Superior temporal gyrus (tissue), 1 donor: ENCODE data around the gene HES1.

Experiments used
- DNase-seq: peaks from one replicate; pipeline ENCODE4 v3.0.0-alpha.2; 2016; ENCODE audit errors: extremely low spot score

HES1 gene

DNA sequence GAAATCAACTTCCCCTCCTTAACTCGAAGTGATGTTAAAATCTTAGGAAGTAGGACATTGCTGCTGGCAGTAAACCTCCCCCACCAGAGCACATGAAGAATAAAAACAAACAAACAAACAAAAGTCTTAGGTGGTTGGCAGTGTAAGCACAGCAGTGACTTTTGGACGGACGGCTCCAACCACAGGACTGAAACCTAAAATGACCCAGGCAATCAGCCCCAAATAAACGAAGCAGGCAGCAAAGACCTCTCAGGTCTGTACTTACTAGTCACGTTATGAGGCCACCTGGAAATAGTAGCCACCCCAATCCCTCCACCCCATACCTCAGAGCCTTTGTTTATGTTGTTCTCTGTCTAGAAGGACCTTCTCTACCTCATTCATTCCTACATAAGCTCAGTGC is 33.5 kb upstream of the HES1 start:
- DNase-seq: no peak

DNA sequence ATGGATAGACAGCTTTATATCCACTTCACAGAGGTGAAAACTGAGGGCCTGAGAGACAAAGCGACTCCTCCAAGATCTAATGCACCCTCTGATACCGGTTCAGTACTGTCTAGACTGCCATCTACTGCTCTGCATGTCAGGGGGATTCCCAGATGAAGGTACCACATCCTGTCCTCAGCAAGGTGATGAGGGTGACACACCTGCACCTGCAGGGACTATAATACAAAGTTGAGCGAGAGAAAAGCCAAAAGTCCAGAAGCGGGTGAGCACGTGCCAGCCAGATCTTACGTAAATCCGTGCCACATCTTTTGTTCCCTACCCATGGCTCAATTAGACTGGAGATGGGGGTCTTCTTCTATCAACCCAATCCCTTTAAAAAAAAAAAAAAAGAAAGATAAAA is 32.4 kb upstream of the HES1 start:
- DNase-seq: no peak

DNA sequence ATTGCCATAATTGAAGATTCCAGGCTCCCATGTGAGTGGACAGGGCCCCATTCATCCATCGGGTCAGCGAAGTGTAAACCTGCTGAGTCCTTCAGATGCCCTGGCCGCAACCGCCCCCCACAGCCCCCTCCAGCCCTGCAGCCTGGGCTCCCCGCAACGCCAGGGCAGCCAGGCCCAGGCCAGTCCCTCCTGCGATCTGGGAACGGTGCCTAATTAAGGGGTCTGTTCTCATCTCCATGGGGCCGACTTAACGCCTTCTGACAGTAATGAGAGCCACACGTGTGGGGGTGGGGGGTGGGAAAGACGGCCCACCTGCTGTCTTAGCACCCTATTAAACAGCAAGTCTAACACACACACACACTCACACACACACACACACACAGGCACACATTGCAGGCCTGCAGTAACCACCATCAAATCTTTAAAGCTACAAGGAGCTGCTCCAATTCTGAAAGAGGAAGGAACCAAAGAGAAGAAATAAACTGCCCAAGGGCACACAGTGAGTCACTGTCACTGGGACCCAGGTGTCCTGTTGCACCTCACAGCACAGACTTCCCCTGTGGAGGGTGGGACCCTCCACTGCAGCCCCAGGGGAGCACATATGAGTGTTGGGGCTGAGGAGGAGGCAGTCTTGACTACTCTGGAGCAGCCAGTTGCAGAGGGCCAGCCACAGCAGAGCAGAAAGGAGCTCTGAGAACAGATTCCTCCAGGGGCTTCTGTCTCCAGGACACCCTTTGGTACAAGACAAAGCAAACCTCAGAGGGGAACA is 31.8 kb upstream of the HES1 start:
- DNase-seq: no peak

DNA sequence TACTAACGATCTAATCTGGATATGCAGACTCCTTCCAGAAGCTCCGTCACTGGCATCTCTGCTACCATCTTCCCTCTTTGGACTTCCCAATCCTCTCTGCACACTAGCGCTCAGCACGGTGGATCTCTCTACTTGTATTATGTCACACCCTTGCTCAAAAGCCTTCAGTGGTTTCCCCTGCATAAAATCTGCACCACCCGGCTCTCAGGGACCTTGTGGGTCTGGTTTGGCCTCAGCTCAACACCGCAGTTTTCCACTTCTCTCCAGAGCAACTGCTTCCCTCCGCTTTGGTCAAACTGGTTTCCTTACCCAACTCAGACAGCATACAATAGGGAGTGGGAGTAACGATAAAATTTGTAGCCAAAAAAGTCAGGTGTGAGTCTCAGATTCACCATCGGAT is 30.7 kb upstream of the HES1 start:
- no peak for DNase-seq

DNA sequence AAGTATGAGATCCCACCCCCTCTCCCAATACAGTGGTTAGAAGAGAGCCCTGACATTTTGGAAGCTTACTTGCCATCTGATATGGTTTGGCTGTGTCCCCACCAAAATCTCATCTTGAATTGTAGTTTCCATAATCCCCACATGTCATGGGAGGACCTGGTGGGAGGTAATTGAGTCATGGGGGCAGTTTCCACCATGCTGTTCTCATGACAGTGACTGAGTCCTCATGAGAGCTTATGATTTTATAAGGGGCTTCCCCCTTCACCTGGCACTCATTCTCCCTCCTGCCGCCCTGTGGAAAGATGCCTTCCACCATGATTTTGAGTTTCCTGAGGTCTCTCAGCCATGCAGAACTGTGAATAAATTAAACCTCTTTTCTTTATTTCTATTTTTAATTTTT is 28.8 kb upstream of the HES1 start:
- no peak for DNase-seq

DNA sequence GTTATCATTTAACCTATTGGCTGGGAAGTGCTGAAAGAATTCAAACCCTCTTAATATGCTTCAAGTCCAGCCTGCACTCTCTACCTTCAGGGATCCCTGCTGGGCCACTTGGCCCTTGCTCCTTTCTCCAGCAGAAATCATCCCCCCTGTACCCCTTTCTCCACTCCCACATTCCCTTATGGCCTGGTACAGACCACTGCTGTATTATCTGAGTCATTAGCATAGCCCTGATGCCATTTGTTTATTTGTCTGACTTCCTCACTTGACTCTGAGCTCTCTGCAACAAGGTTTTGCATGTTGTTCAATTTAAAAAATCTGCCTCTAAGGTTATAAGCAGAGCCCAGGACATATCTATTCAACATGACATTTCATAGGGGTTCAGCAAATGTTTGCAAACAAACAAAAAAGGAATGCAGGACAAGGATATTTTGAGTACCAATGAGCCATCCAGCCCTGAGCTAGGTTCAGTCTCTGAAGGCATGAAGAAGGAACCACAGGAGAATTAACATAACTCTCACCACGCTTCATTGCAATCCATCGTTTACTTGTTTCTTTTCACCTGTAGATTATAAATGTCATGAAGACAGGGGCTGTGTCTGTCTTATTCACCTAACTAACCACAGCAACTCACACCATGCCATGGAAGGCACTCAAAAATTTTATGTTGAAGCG is 26.6 kb upstream of the HES1 start:
- DNase-seq: no peak

DNA sequence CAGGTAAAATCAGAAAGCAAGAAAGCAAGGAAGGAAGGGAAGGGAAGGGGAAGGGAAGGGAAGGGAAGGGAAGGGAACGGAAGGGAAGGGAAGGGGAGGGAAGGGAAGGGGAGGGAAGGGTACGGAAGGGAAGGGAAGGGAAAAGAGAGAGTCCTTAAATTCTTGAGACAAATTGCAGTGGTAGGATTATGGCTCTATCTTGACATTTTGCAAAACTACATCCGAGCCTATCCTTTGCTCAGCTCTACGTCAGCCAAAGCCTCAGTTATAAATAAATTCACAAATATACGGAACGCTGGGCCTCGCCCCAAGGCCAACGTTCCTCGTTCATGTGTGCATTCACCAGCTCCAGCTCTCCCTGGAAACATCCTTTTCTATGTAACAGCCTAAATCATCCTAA is 25.5 kb upstream of the HES1 start:
- DNase-seq: no peak

DNA sequence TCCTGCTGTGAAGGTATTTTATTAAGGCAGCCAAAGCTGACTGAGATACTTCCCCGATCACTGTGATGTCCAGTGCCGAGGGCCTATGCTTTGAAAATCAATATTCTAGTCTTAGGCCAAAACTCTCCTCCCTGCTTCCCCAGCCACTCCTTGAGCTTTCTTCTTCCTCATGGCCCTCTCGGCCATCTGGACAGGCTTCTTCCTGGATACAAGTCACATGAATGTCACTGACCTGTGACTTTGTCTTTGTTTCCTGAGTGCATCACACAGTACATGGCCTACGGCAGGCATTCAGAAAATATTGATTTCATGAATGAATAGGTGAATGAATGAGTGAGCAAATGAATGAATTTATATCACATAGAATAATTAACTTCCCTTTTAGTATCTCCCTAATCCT is 24.6 kb upstream of the HES1 start:
- no peak for DNase-seq

DNA sequence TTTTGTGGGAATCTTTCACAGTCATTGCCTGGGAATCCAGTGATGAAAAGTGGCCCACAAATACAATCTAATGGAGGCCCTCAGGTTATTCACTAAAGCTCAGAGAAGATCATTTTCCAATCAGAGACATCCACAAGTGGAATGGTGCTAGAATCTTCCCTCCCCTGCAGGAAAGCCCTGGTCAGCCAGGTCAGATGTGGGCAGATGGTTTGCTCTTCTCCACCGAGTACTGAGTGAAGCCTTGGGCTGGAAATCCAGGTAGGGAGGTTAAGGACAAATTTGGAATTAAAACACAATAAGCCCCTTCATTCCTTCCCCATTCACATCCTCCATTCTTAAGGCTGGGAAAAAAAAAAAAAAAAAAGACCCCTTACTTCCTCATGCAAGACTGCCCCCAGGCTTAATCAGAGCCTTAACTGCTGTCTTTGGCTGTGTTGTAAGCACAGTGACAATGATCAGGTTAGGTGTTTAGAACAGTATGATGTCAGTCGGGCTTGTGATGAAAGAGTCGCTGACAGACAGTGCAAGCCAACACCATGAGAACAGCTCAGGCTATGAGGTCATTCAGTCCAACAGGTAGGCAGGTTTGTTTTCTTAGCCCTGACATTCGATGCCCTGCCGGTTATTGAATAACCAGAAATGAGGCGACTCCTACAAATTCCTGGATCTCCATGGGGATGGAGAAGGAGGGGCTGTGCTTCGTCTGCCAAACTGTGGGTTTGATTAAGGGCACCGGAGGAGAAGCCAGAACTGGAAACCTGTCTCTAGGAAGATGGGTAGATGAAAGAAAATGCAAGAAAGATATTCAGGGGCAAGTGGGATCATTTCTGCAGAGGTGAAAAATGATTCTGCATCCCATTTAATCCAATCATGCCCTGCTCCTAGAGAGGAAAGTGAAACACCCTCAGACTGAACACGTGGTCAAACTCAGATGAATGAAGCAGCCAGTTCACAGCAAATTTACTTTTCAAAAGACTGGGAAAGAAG is 23.5 kb upstream of the HES1 start:
- DNase-seq: no peak

DNA sequence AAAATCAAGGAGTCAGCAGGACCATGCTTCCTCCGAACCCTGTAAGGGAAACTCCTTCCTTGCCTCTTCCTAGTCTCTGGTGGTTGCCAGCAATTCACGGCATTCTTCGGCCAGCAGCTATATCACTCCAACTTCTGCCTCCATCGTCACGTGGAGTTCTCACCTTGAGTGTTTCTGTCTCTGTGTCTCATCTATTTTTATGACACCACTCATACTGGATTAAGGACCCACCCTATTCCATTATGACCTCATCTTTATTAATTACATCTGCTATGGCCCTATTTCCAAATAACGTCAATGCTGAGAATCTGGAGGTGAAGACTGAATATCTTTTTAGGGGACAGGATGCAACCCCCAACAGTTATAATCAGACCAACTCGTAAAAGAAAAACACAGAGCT is 21.8 kb upstream of the HES1 start:
- DNase-seq: no peak

DNA sequence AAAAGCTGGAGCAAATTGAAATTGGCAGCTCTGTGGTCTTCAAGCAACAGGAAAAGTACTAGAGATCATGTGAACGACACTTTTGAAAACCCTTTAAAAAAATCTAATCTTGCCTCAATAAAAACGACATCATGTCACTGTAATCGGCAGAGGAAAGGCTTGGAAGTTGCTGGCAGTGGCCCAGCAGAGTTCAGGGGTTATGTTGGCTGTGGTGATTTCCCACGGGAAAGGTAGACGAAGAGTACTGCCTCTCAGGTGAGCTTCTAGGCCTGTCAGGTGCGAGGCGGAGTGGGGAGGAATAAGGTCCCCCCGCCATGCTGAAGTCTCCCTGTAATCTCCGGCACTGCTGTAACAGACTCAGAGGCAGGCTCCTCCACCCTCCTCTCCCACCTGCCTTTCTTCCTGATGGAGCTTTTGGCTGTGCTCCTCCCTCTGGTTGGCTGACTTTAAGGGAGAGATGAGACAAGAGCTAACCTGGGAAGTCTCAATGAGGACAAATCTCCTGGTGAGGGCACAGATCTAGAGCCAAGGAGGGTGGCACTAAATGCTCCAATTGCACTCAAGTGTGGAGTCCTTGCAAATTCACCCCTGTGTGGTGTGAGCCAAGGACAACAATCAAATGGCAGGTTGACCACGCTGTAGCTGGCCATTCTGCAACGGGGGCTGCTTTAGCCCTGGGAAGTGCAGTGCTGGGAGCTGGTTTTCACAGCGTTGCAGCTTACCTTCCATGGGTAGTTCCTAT is 18.7 kb upstream of the HES1 start:
- no peak for DNase-seq

DNA sequence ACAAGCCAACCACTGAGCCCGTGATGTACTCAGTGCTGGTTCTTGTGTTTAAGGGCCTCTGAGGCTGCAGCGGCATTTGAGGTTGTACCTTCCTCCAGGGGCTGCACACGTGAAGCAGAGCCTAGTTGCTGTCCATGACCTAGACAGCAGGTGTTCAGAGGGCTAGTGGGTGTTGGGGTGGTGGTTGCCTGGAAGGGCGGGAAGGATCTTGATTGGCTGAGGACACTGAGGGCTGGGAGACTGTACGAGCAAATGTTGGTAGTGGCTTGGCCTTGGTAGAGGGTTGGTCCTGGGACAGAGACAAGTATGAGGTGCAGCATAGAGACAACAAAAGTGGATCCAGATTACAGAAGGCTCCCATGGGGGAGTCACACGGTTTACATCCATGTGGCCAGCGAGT is 17.0 kb upstream of the HES1 start:
- no peak for DNase-seq

DNA sequence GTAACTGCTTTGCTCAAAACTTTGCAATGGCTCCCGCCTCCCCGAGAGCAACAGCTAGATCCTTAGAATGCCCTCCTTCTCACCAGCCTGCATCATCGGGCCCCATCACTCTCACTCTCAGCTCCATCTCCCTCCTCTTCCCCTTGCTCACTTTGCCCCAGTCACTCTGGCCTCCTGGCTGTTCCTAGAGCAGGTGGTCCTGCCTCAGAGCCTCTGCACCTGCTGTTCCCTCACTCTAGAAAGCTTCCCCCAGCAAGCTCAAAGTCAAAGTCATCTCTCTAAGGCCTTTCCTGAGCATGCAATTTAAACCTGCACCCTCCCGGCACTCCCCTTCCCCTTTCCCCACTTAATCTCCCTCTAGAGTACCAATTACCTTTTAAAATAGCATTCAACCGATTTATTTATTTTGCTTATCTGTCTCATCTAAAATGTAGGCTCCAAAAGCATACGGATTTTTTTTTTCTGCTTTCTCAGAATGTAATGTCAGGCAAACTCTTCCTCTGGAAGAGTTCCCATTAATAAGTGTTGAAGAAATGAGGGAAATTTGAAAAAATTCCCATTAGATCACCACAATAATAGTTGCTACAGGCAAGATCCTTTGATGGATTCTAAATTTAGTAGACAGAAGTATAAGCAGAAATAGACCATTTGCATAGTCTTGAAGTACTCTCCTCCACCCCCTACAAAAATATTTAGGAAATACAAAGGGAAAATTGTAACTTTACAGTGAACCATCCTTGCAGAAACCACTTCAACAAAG is 15.9 kb upstream of the HES1 start:
- DNase-seq: no peak

DNA sequence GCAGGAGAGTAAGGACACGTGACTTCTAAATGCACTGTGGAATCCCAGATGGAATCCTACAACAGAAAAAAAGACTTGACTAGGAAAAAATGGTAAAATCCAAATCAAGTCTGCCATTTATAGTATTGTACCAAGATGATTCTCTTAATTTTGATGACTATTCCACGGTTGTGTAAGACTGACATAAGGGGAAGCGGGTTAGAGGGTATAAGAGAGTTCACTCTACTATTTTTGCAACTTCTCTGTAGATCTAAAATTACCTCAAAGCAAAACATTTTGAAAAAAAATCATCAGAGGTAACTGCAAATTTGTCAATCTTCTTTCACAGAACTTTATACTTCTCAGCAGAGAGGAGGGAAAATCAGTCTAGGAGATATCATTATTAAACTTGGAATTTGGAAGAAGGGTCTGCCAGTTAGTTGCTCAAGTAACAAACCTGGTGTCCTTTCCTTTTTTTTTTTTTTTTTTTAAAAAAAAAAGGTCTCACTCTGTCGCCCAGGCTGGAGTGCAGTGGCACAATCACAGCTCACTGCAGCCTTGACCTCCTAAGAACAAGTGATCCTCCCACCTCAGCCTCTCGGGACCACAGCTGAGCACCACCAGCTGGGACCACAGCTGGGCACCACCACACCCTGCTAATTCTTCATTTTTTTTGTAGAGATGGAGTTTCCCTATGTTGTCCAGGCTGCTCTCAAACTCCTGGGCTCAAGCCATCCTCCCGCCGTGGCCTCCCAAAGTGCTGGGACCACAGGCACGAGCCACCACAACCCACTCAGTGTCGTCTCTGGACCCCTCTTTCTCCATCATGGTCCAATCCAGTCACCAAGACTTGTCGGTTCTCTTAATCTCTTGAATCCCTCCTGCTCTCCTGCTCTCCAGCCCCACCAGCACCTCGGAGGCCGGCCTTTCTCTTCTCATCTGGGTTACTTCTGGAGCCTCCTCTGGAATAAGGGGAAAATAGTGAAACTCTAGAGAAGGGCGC is 14.9 kb upstream of the HES1 start:
- no peak for DNase-seq

DNA sequence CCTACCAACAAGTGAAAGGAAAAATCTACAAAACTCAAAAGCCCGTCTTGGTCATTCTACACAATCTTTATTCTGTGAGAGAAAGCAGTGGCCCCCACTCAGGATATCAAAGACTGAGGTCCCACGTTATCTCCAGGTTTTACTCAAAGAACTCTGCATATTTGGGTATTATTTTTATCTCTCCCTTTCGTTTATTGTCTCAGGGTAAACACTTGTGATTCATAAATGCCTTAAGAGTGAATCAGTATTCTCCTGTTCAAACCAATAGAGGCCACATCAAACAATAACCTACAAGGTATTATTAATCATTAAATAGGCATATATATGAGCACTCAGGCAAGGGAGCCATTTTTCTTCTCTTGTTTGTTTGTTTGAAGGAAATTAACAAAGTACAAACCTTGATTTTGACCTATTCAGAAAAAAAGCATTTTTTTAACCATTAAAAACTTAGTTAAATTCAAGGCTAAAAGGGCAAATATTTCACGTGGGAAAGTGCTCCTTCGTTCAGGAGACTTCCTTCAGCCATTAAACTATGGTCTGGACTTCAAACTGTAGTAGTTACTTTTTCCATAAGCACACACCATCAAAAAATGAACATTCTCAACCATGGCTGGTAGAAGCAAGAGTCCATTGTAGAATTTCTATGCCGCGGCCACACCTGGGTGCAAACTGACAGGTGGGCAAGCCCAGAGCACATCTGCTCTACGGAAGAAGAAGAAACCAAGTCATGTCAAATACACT is 13.9 kb upstream of the HES1 start:
- DNase-seq: no peak

DNA sequence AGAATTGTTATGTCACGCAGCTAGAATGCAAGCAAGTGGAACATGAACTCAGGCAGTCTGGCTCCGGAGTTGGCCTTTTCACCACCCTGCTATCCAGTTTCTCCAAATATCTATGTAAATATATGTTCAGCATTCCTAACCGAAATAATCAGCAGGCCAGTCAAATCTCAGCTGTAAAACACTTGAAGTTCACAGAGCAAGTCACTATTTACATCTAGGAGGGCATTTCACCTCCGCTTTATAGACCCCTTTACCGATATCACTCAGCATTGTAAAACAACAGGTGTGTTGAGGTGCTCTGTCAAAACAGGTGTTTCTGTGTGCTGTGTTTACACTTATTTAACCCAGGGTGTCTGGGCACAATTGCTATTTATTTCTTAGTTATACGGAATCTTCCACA is 12.2 kb upstream of the HES1 start:
- no peak for DNase-seq

DNA sequence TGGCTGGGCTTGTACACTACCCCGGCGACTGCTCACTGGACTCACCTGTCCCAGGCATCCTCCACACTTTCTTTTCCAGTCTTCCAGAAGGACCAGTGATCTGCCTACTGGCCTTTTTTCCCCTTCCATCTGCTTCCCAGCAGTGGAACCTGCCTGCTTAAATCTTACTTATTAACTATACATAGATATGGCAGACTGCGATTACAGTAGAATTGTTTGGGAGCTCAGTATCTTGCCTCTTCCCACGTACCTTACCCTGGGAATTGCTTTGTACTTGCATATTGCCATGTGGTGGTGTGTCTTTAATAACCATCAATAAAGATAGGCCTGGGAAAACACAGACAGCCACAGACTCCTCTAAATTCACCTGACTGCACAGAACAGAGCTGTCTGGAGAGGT is 11.8 kb upstream of the HES1 start:
- no peak for DNase-seq

DNA sequence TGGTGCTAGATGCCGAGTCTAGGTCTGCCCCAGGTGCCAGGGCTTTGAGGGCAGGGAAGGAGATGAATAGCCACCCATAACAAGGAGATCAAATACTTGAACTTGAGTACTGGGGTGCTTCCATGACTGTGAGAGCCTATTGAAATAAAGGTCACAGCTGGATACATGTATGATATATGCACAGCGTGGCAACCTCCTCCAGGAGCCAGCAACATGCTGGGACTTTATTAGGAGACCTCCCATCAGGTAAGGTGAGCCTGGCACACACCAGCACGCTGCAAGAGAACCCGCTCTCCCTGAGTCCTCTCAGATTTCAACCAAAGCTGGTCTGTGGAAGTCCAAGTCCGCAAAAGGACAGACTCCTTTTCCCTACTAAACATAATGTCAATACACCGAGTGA is 10.5 kb upstream of the HES1 start:
- no peak for DNase-seq

DNA sequence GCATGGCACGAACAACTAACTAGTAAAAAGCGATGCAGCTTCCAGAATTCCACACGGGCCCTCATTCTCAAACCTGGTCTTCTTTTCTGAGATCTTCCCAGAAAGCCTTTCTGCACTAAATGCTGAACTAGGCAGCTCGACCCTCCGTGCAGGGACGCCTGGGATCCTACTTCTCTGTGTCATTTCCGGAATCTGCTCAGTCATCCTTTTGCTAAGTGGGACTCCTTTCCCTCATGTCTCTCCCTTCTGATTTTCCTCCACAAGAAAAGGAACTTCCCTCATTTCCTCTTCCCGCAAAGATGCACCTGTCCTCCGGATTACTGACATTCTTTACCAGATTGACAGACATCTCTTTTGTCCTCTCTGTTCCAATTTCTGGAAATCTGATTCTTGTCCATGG is 9.2 kb upstream of the HES1 start:
- DNase-seq: no peak
